Measurements from ENCODE around the gene PPFIBP2. TPM values are rescaled to one million over a fixed set of nuclear protein-coding genes. Genes with fewer than 3 reads are reported as not detected.
A peak's percentile ranks its signal among the peaks of the same experiment; 100 is the strongest.

The PPFIBP2 gene
- total and polyA plus RNA-seq, 4 donors: 14.1 to 35.6 (median 24.7) TPM

- WGBS, 2 donors: 92% methylated on average over 2 of the region's 2 CpGs
- ATAC-seq (ENCODE audit: low FRiP score): no peak
- Histone ChIP-seq H3K4me1 (ENCODE audit: control insufficient read depth in 1 of 2, insufficient read depth in 2 of 2, low read length in 2 of 2) (peaks cover 3% of the 10 kb centered on the region in 2 donors), H3K36me3 (ENCODE audit: control insufficient read depth in 1 of 2, insufficient read depth in 2 of 2, low read length in 1 of 2) (peaks cover 0 to under 1% of the 10 kb centered on the region in 2 donors), H3K27ac (ENCODE audit: low read depth in 1 of 2, low read length in 2 of 2) (no peak overlapping the region), H3K4me3 (ENCODE audit: low read length in 2 of 2) (no peak overlapping the region), H3K27me3 (ENCODE audit: control insufficient read depth in 1 of 2, insufficient read depth in 2 of 2, low read length in 1 of 2) (no peaks in the 10 kb centered on the region), H3K9me3 (ENCODE audit: control insufficient read depth, low read length) (no peaks in the 10 kb centered on the region)
- DNase-seq: no peak
- intact Hi-C loops (cut with DNase I): no loop called here
Observed at GRCh38 chr11:7589861-7590260, 76.1 kb downstream of the PPFIBP2 start.

- Histone ChIP-seq H3K4me3 (ENCODE audit: low read length in 2 of 2) (no peak overlapping the region), H3K27me3 (ENCODE audit: control insufficient read depth in 1 of 2, insufficient read depth in 2 of 2, low read length in 1 of 2) (no peaks in the 10 kb centered on the region), H3K9me3 (ENCODE audit: control insufficient read depth, low read length) (no peaks in the 10 kb centered on the region), H3K27ac (ENCODE audit: low read depth in 1 of 2, low read length in 2 of 2) (no peak overlapping the region), H3K4me1 (ENCODE audit: control insufficient read depth in 1 of 2, insufficient read depth in 2 of 2, low read length in 2 of 2) (peaks cover 3% of the 10 kb centered on the region in 2 donors), H3K36me3 (ENCODE audit: control insufficient read depth in 1 of 2, insufficient read depth in 2 of 2, low read length in 1 of 2) (peaks cover 0 to 2% of the 10 kb centered on the region in 2 donors)
- DNase-seq (no peak), ATAC-seq (ENCODE audit: low FRiP score) (no peak)
- WGBS, 2 donors: 94 to 96% methylated on average over 2 of the region's 2 CpGs
- intact Hi-C loops (cut with DNase I): no loop called here
Observed at GRCh38 chr11:7590529-7590928, 76.7 kb downstream of the PPFIBP2 start.

DNA sequence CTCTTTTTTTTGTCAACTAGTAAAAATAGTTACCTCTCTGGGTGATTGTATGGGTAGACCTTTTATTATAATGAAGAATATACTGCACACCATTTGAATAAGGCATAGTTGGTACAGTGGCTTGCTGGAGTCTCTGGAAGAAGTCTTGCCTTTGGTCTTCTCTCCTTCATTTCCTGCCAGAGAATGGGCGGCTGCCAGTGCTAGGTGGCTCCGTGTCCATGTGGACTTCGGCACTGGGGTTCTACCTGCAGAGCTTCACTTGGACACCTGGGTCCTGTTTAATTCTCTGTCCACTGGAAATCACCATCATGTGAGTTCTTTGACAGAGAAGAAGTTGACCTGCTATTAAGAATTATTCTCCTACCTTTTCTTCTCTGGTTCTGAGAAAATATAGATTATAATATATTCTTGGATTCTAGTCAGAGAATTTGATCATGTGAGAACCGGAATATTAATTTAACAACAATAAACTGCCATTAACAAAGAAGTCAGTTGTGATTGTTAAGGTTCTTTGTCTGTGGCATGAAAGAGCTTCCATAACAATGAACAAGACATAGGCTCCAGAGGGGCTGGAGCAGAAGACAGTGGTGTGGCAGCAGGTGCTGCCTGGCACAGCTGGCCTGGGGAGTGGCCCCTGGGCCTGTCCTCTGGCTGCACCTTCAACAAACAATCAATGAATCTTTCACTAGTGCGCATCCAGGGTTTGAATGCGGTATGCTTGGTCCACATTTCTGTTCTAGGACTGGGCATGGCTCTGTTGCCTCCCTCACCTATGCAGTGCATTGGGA, 77.5 kb downstream of the PPFIBP2 start:
- DNase-seq (no peak), ATAC-seq (ENCODE audit: low FRiP score) (no peak)
- WGBS, 2 donors: 81 to 91% methylated on average over 6 of the region's 6 CpGs
- H3K27ac ChIP-seq (ENCODE audit: low read depth in 1 of 2, low read length in 2 of 2): no peak overlapping the region
- intact Hi-C loops (cut with DNase I): no loop called here
- peaks cover 0 to 2% of the 10 kb centered on the region in 2 donors for H3K36me3 ChIP-seq (ENCODE audit: control insufficient read depth in 1 of 2, insufficient read depth in 2 of 2, low read length in 1 of 2)
- no peaks in the 10 kb centered on the region for H3K9me3 ChIP-seq (ENCODE audit: control insufficient read depth, low read length)
- peaks cover 3% of the 10 kb centered on the region in 2 donors for H3K4me1 ChIP-seq (ENCODE audit: control insufficient read depth in 1 of 2, insufficient read depth in 2 of 2, low read length in 2 of 2)
- no peak overlapping the region for H3K4me3 ChIP-seq (ENCODE audit: low read length in 2 of 2)
- no peaks in the 10 kb centered on the region for H3K27me3 ChIP-seq (ENCODE audit: control insufficient read depth in 1 of 2, insufficient read depth in 2 of 2, low read length in 1 of 2)

GRCh38 chr11:7591987-7592386, 78.2 kb downstream of the PPFIBP2 start:
- Histone ChIP-seq H3K36me3 (ENCODE audit: control insufficient read depth in 1 of 2, insufficient read depth in 2 of 2, low read length in 1 of 2) (peaks cover 0 to 2% of the 10 kb centered on the region in 2 donors), H3K4me1 (ENCODE audit: control insufficient read depth in 1 of 2, insufficient read depth in 2 of 2, low read length in 2 of 2) (peaks cover 3% of the 10 kb centered on the region in 2 donors), H3K27me3 (ENCODE audit: control insufficient read depth in 1 of 2, insufficient read depth in 2 of 2, low read length in 1 of 2) (no peaks in the 10 kb centered on the region), H3K27ac (ENCODE audit: low read depth in 1 of 2, low read length in 2 of 2) (no peak overlapping the region), H3K4me3 (ENCODE audit: low read length in 2 of 2) (no peak overlapping the region), H3K9me3 (ENCODE audit: control insufficient read depth, low read length) (no peaks in the 10 kb centered on the region)
- DNase-seq (no peak), ATAC-seq (ENCODE audit: low FRiP score) (no peak)
- 56 to 64% methylated on average over 1 of the region's 1 CpG for WGBS, 2 donors
- intact Hi-C loops (cut with DNase I): no loop called here

DNA sequence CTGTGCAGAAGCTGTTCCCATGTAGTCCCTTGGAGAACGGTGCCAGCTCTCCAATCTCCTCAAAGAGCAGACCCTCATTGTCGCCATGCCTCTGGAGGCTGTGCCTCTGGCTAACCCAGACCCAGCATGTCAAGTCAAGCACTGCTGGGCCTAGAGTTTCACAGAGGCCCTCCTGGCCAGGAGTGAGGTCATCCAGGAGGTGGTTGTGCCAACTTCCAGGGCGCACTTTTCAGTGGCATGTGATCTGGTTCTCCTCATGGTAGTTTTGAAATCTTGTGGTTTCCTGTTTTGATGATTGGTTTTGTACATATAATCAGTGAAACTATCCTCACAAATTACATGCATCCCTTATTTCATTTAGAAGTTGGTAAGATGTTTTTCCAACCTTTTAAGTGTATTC, 78.9 kb downstream of the PPFIBP2 start:
- WGBS, 2 donors: 39 to 55% methylated on average over 3 of the region's 3 CpGs
- H3K27me3 ChIP-seq (ENCODE audit: control insufficient read depth in 1 of 2, insufficient read depth in 2 of 2, low read length in 1 of 2): no peaks in the 10 kb centered on the region
- intact Hi-C loops (cut with DNase I): no loop called here
- ATAC-seq (ENCODE audit: low FRiP score) (no peak), DNase-seq (peak in 1 of 2 donors; percentile 60)
- peaks cover 3% of the 10 kb centered on the region in 2 donors for H3K4me1 ChIP-seq (ENCODE audit: control insufficient read depth in 1 of 2, insufficient read depth in 2 of 2, low read length in 2 of 2)
- peaks cover 0 to 5% of the 10 kb centered on the region in 2 donors for H3K36me3 ChIP-seq (ENCODE audit: control insufficient read depth in 1 of 2, insufficient read depth in 2 of 2, low read length in 1 of 2)
- no peak overlapping the region for H3K27ac ChIP-seq (ENCODE audit: low read depth in 1 of 2, low read length in 2 of 2)
- H3K9me3 ChIP-seq (ENCODE audit: control insufficient read depth, low read length): no peaks in the 10 kb centered on the region
- no peak overlapping the region for H3K4me3 ChIP-seq (ENCODE audit: low read length in 2 of 2)

DNA sequence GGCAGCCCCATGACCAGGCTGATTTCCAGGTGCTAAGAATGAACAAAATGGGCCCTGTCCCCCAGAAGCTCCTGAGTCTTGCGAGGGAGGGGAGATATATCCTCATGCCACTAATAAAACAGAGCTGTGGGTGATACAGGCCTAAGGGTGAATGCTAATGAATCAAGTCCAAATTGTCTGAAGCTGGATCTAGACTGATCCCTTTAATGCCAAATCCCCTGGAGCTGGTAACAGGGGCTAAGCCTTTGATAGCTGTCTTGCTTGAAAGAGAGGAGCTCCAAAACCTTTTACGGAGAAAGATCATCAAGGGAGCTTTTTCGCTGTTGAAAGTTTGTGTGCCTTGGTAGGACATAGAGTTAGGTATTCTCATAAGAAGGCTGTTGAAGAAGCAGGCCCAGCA, 79.7 kb downstream of the PPFIBP2 start:
- Histone ChIP-seq H3K36me3 (ENCODE audit: control insufficient read depth in 1 of 2, insufficient read depth in 2 of 2, low read length in 1 of 2) (peaks cover 0 to 5% of the 10 kb centered on the region in 2 donors), H3K27ac (ENCODE audit: low read depth in 1 of 2, low read length in 2 of 2) (no peak overlapping the region), H3K27me3 (ENCODE audit: control insufficient read depth in 1 of 2, insufficient read depth in 2 of 2, low read length in 1 of 2) (no peaks in the 10 kb centered on the region), H3K4me1 (ENCODE audit: control insufficient read depth in 1 of 2, insufficient read depth in 2 of 2, low read length in 2 of 2) (no peaks in the 10 kb centered on the region), H3K9me3 (ENCODE audit: control insufficient read depth, low read length) (no peaks in the 10 kb centered on the region), H3K4me3 (ENCODE audit: low read length in 2 of 2) (no peak overlapping the region)
- intact Hi-C loops (cut with DNase I): no loop called here
- WGBS, 2 donors: 94 to 96% methylated on average over 3 of the region's 3 CpGs
- no peak for ATAC-seq (ENCODE audit: low FRiP score)
- DNase-seq: no peak

DNA sequence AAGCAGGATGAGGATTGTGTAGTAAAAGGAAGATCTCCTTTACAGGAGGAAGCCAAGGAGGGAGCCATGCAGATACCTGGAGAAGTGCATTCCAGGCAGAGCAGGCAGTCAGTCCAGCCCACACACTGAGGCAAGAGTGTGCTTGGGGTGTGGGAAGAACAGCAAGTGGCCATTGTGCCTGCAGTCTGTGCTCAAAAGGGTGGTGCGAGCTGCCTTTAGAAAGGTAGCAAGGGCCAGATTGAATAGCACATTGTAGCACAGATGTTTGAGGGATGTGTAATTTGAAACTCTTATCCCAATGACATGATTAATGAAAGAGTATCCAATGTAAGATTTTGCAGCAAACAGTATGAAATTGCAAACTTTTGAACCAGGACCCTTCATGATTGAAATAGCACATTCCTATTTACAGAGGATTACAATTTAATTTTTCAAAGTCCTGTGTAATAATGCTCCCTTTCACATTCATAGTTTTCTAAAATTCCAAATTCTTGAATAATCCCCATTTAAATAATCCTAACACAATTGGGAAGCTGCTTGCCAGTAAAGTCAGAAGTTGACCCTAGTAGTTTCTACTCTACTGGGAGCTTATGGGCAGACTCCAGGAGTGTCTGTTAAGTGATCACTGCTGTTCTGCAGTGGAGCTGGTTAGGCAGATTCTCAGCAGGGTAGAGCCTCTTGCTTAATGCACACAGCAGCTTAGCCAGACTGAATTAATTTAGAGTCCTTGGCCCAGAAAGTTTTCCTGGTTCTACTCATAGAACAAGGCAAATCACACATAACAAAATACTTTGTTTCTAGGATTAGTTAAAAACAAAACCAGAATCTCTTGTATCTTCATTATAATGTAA, 81.4 kb downstream of the PPFIBP2 start:
- Histone ChIP-seq H3K4me3 (ENCODE audit: low read length in 2 of 2) (no peak overlapping the region), H3K4me1 (ENCODE audit: control insufficient read depth in 1 of 2, insufficient read depth in 2 of 2, low read length in 2 of 2) (no peaks in the 10 kb centered on the region), H3K36me3 (ENCODE audit: control insufficient read depth in 1 of 2, insufficient read depth in 2 of 2, low read length in 1 of 2) (peaks cover 0 to 9% of the 10 kb centered on the region in 2 donors), H3K9me3 (ENCODE audit: control insufficient read depth, low read length) (no peaks in the 10 kb centered on the region), H3K27ac (ENCODE audit: low read depth in 1 of 2, low read length in 2 of 2) (no peak overlapping the region), H3K27me3 (ENCODE audit: control insufficient read depth in 1 of 2, insufficient read depth in 2 of 2, low read length in 1 of 2) (no peaks in the 10 kb centered on the region)
- ATAC-seq (ENCODE audit: low FRiP score): peak; percentile 78
- WGBS, 2 donors: 91 to 97% methylated on average over 1 of the region's 1 CpG
- intact Hi-C loops (cut with DNase I): no loop called here
- DNase-seq: no peak

GRCh38 chr11:7595951-7596350, 82.2 kb downstream of the PPFIBP2 start:
- WGBS, 2 donors: 92 to 94% methylated on average over 2 of the region's 2 CpGs
- ATAC-seq (ENCODE audit: low FRiP score) (no peak), DNase-seq (no peak)
- Histone ChIP-seq H3K4me1 (ENCODE audit: control insufficient read depth in 1 of 2, insufficient read depth in 2 of 2, low read length in 2 of 2) (no peaks in the 10 kb centered on the region), H3K27ac (ENCODE audit: low read depth in 1 of 2, low read length in 2 of 2) (no peak overlapping the region), H3K27me3 (ENCODE audit: control insufficient read depth in 1 of 2, insufficient read depth in 2 of 2, low read length in 1 of 2) (no peaks in the 10 kb centered on the region), H3K4me3 (ENCODE audit: low read length in 2 of 2) (no peak overlapping the region), H3K36me3 (ENCODE audit: control insufficient read depth in 1 of 2, insufficient read depth in 2 of 2, low read length in 1 of 2) (peaks cover 0 to 9% of the 10 kb centered on the region in 2 donors), H3K9me3 (ENCODE audit: control insufficient read depth, low read length) (no peaks in the 10 kb centered on the region)
- intact Hi-C loops (cut with DNase I): no loop called here

All from aorta (tissue), 5 donors.